Stimulated activated CD4-positive, alpha-beta T cell treated with anti-CD3 and anti-CD28 coated beads, Interleukin-1b, Interleukin-23, amount 100 ng/mL, for 24 hours (primary cell): Measurements from ENCODE around the gene TET3.

ENCODE experiments used
- DNase-seq, 4 experiments: peaks; one replicate each; pipeline ENCODE4 v3.0.0-alpha.2; 2020; ENCODE audit warnings: low read depth in 4 of 4, low spot score in 1 of 4

The TET3 gene

DNA sequence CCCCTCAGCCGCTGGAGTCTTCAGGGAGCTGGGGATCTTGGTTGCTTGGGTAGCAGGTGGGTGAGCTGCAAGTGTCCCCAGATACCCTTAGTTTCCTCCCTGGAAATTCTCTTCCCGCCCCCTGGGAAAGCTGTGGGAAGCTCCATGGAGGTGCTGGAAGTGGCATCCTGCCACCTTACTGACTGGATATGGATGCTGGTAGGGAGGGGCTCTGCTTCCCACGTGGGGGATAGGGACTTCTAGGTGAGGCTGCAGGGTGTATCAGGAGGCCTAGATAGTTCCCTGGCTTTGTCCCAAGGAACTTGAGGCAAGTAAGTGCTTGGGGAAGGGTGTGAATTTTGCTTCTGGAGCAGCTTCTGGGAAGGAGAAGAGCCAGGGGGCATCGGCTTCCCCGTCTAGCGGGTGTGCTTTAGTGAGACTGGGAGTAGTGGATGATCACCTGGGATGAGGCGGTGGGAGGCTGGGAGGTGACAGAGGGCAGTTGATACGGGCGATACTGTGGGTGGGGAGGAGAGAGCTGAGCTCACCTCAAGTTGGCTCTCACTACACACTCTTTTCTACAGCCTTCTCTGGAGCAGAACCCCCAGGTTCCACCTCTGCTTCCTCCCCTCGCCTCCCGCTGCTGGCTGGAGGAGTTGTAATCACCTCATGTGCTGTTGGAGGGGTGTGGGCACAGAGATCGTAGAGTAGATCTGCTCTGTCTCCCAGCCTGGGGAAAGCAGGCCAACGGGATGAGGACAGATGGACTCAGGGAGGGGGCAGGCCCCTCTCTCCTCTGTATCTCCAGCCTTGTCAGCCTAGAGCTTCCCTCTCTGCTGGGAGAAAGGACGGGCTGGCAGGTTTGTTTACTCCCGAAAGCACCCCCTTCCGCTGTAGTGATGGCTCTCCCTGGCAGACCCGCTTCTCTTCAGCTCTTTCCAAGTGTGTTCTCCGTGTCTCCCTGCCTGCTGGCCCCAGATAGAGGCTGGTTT lies 19.8 kb downstream of the TET3 start:
- no peak for DNase-seq

DNA sequence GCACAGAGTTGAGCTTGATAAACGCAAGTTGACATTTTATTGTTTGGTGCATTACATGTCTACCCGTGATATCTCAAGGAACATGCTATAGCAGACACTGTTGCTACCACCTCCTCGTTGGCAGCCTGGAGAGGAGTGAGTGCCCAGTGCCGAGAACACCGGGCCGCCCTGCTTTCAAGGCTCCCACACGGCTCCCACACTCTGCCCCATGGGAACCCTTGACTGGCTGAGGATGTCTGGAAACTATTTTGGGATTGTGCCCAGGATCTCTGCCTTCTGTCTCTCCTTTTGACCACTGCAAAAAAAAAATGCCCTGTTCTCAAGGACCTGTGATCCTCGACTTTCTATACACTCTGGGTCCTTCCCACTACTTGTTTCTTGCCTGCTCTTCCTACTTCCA lies 21.1 kb downstream of the TET3 start:
- DNase-seq, result no peak

- no peak for DNase-seq
These were observed 21.7 kb downstream of the TET3 start for GRCh38 chr2:74006459-74006858.

- no peak for DNase-seq
These were observed 22.4 kb downstream of the TET3 start for GRCh38 chr2:74007121-74007520.

GRCh38 chr2:74007711-74008110 lies 23.0 kb downstream of the TET3 start:
- no peak for DNase-seq

- DNase-seq, result no peak
These were observed 24.2 kb downstream of the TET3 start for GRCh38 chr2:74008761-74009395.

DNA sequence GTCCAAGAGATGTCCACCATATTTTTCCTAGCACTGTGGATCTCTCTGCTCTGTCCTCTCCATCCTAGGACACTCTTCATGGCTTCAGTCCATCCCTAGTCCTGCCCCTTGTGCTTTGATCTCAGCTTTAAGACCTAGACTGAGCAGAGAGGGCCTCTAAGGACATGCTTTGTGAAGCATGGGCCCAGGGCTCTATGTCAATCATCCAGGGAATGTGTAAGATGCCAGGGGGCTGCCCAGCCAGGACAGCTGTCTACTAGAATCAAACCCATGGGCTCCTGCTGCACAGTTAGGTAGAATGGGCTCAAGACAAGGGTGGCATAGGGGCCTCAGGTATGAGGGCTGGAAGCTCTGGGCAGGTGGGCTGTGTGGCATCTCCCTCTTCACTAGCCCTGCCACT lies 24.9 kb downstream of the TET3 start:
- no peak for DNase-seq

- no peak for DNase-seq
These were observed 25.4 kb downstream of the TET3 start for GRCh38 chr2:74010087-74010541.

DNA sequence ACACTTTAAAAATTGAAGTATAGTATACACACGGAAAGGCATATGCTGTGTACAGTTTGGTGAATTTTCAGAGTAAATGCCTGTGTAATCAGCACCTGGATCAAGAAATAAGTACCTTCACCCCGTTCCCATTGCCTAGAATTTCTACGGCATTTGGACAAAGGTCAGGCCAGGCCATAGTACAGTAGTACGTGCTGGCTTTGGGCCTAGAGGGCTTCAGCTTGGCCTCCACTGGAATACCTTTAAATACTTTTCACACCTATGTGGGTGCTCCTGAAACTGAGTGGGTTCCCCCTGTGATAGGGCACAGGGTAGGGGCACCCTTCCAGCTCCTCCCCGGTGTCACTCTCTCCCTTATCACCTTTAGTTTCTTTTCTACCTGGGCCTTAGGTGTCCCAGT lies 26.5 kb downstream of the TET3 start:
- no peak for DNase-seq

- no peak for DNase-seq
These were observed 30.1 kb downstream of the TET3 start for GRCh38 chr2:74014813-74015212.

DNA sequence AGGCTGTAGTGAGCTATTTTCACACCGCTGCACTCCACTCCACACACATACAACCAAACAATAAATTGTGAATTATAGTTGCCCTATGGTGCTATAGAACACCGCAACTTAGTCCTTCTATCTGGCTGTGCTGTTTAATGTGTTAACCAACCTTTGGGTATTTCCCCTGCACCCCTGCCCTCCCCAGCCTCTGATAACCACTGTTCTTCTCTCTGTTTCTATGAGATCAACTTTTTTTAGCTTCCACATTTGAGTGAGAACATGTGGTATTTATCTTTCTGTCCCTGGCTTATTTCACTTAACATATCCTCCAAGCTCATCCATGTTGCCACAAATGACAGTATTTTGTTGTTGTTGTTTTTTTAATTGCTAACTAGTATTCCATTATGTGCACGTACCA lies 32.5 kb downstream of the TET3 start:
- DNase-seq, result no peak

DNA sequence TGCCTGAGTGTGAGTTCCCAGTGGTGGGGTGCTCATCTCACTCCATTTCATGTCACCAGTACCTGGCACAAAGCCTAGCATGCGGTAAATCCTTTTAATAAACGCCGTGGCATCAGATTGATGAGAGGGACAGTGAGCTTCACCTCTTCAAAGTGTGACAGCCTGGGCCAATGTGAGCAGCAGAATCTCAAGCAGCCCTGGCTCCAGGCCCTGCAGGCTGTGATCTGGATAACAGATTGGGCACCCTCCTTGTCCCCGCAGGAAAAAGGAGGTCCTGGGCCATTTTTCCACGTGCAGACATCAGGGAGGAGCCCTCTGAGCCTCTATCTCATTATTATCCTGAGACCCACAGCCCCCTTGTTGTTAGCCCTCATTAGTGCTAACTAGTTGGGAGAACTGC lies 34.8 kb downstream of the TET3 start:
- no peak for DNase-seq

DNA sequence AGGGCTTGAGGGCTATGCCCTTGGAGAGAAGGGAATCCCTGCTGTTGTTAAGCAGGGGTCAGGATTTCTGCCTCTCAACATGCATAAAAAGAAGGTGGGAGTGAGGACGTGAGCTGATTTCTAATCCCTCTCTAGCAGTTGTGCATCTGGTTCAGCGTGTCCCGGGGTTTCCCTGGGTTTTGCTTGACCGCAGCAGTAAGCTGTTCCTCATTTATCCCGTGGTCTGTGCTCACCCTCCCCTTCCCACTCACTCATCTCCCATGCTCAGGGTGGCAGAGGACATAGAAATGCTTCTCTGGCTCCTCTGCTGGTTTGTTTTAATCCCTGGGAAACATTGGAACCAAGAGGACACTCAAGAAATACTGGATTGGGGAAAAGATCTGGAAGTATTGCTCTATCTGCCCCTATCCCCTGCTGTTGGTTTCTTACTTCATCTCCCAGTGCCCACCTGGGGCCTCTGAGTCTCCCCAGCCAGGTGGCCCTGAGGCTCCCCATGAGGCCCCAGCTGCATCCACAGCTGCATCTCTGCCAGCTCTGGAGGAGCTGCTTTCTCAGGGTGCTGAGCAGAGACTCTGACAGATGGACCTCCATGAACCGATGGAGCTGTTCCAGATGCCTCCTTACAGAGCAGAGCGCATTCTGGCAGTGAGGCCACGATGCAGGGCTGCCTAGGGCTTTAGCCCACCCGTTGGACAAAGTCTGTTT lies 36.1 kb downstream of the TET3 start:
- DNase-seq, result no peak

DNA sequence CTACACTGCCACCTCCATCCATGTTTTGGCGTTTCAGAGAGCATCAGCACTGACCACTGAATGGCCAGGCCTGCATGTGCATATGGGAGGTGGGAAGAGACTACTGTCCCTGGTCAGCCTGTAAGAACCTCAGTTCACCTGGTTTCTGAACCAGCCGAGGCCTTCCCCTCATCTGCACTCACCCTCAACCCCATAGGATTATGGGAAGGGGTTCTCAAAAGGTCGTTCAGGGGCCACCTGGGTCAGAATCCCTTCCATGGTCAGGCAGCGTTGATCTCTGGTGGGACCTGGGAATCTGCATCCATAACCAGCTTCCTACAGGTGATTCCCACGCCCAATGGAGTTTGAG lies 36.7 kb downstream of the TET3 start:
- DNase-seq, result no peak

DNA sequence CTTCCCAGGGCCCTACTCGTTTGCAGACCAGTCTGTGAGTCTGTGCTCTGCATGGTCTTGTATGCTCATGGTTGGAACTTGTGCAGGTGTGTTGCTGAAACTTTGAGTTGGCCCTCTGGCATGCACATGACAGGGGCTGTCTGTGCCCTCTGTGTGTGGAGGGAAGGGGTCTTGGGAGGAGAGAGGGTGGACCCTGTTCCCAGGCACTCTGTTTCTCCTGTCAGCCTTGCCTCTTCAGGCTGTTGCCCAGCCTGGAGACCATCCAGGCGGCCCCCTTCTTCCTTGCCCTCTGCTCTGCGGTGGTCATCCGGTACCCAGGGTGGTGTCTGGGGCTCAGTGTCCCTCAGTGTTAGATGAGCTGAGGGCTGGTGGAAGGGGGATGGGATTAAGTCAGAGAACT lies 39.5 kb downstream of the TET3 start:
- DNase-seq, result no peak

DNA sequence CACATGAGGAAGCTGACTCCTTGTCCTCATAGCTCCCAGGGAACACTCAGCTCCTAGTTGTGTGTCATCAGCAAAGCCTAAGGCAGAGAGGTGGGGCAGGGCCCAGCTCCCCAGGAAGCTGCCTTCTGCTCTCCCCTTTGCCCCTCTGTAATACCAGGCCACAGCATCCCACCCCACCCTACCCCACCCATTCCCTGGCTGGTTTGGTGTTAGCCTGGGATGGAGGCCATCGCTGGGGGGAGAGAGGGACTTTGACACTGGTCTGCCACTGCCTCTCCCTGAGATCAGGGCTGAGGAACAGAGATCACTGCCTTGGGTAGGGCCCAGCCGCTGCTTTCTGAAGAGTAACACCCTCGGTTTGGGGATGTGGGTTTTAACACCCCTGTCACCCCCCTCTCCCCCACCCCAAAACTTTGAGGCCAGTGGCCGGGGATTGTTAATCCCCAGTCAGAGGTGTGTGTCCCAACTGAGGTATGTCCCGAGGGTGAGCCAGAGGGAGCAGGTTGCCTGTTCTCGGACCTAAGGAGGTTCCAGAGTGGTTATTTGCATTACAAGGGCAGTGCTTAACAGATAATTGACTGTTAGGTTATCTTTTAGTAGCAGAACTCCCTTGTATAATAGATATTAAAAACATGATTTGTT lies 41.4 kb downstream of the TET3 start:
- no peak for DNase-seq

- DNase-seq, result no peak
These were observed 42.1 kb downstream of the TET3 start for GRCh38 chr2:74026687-74027241.

DNA sequence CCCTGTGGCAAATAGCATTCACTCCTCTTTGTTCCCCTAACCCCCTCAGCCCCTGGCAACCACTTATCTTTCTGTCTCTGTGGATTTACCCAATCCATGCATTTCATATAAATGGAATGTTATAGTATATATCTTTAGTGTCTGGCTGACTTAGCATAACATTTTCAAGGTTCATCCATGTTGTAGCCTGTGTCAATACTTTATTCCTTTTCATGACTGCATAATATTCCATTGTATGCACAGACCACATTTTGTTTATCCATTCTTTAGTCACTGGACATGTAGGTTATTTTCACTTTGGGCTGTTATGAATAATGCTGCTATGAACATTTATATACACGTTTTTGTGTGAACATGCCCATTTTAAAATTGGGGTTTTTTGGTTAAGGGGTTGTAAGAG lies 42.8 kb downstream of the TET3 start:
- no peak for DNase-seq

- no peak for DNase-seq
These were observed 43.6 kb downstream of the TET3 start for GRCh38 chr2:74028290-74028689.

GRCh38 chr2:74028741-74029140 lies 44.0 kb downstream of the TET3 start:
- no peak for DNase-seq

DNA sequence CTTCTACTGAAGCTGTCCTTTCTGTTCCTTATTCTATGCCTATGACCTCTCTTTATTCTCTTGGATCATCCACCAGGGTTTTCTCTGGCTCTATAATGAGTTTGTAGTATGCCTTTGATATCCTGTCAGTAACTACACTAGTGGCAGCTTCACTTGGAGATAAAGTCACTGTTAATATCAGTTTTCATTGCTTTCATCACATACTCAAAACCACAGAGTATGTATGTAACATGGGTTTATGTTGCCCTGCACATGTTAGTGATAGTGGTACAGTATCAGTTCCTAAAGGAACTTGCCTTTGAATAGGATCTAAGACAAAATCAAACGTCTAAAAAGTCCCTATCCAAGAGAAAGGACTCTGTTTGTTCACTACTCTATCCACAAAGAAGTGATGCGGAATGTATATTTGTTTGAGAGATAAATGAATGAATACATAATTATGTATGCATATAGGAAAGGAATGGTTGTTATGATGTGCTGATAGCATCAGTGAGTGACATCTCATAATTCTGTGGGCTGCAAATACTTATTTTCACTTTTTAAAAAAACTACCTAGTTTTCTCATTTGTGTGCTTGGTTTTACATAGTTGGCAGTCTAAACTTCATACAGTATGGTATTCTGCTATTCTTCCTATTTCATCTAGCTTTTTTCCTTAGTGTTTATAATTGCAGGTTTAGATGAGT lies 45.1 kb downstream of the TET3 start:
- no peak for DNase-seq
